ENCODE measurements around the gene AGBL3. TPM values are rescaled to one million over a fixed set of nuclear protein-coding genes. Genes with fewer than 3 reads are reported as not detected.

Gene AGBL3
- total and polyA plus RNA-seq, 2 of the 8 experiments (the other 6 are each of a cell fraction or from before 2014, with no cell fraction given) = 1.1 to 1.9 TPM

- no peak for TF ChIP-seq SAP30 (IDR thresholded peaks at IDR 0.05; ENCODE audit: insufficient read depth, insufficient replicate concordance, low read length)
- TF ChIP-seq TAF7 (optimal IDR thresholded peaks at IDR 0.05; ENCODE audit: borderline replicate concordance, low read depth, low read length) = no peak
- no peak; the same call in 1 of the 2 replicates for TF ChIP-seq RBBP5 (IDR thresholded peaks at IDR 0.05; ENCODE audit: borderline replicate concordance, low read depth, low read length)
- no peak for TF ChIP-seq SIX5 (IDR thresholded peaks at IDR 0.05; ENCODE audit: low read depth, low read length)
- 0 out of 4 replicates have a peak, but pooled peaks of 1 of the 2 experiments have one; percentile 8 for TF ChIP-seq RAD21 (IDR thresholded peaks at IDR 0.05 in 1 of 2, conservative IDR thresholded peaks at IDR 0.05 in 1 of 2; ENCODE audit: low read depth in 2 of 2, low read length in 2 of 2)
- TF ChIP-seq SP4 (IDR thresholded peaks at IDR 0.05; ENCODE audit: low read length) = no peak
- TF ChIP-seq BCL11A (IDR thresholded peaks at IDR 0.05; ENCODE audit: low read depth in 2 of 2, low read length in 2 of 2) = no peak
- TF ChIP-seq NRF1 (IDR thresholded peaks at IDR 0.05; ENCODE audit: low read depth, low read length) = no peak
- TF ChIP-seq JUN (IDR thresholded peaks at IDR 0.05; ENCODE audit: low read depth, low read length) = no peak
- TF ChIP-seq CEBPB (IDR thresholded peaks at IDR 0.05; ENCODE audit: low read depth, low read length) = no peak
- TF ChIP-seq CHD2 (IDR thresholded peaks at IDR 0.05; ENCODE audit: low read length) = peak; percentile 97
- peak; percentile 89 for TF ChIP-seq BRCA1 (IDR thresholded peaks at IDR 0.05; ENCODE audit: low read depth, low read length)
- no peak for TF ChIP-seq KDM5A (IDR thresholded peaks at IDR 0.05; ENCODE audit: low read length)
- TF ChIP-seq CTCF (IDR thresholded peaks at IDR 0.05; ENCODE audit: control extremely low read depth in 1 of 3, insufficient read depth in 1 of 3, low read depth in 1 of 3, low read length in 3 of 3) = peak; percentile 37 to 49 (median 45)
- TF ChIP-seq MAFK (IDR thresholded peaks at IDR 0.05; ENCODE audit: low read depth, low read length) = no peak
- 0 out of 2 replicates have a peak, but pooled peaks have one; percentile 5 for TF ChIP-seq JUND (IDR thresholded peaks at IDR 0.05; ENCODE audit: low read length)
- TF ChIP-seq SIRT6 (IDR thresholded peaks at IDR 0.05; ENCODE audit: low read length) = no peak
- no peak for TF ChIP-seq USF2 (IDR thresholded peaks at IDR 0.05; ENCODE audit: low read length)
- no peak for TF ChIP-seq CHD1 (IDR thresholded peaks at IDR 0.05; ENCODE audit: low read depth, low read length)
- no peak for TF ChIP-seq SP1 (IDR thresholded peaks at IDR 0.05; ENCODE audit: low read depth, low read length)
- TF ChIP-seq TCF12 (IDR thresholded peaks at IDR 0.05; ENCODE audit: low read depth, low read length) = no peak
Measured at GRCh38 chr7:134986363-134987251, at the start of gene AGBL3 (continued).

Measured in H1 (cell line).